GM23248 (cell line): ENCODE data around the gene RWDD2A.

Experiments
- EZH2 ChIP-seq: fragments of 200-600 bp; sonication (generic); IDR thresholded peaks from 2 replicates; pipeline ENCODE4 v1.6.1; 2018; ENCODE audit warnings: antibody characterized with exemption, mild to moderate bottlenecking; ENCODE audit not compliant: insufficient read depth, poor library complexity, severe bottlenecking
- EZH2phosphoT487 ChIP-seq: fragments of 200-600 bp; sonication (generic); IDR thresholded peaks from 2 replicates; pipeline ENCODE4 v1.6.1; 2018; ENCODE audit warnings: antibody characterized with exemption, moderate library complexity, mild to moderate bottlenecking, low read depth; ENCODE audit not compliant: insufficient read depth

DNA sequence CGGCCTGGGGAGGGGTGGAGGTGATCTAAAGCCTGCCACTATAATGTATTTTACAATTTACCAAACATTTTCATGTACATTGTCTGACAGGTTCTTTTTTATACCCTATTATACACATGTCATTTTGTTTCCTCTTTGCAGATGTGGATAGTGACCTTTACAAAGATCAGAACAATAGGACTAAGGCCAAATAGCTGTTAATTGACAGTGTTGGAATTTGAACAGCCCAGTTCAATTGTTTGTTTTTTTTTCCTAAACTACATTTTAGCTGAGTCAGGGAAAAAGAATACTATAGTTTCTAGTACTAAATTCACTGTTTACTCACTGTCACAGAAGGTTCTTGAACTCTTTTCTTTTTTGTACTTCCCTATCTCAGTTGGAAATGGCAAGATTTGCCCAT, 40.2 kb upstream of the RWDD2A start:
- TF ChIP-seq EZH2phosphoT487 = no peak
- no peak for TF ChIP-seq EZH2
